HG03280 (cell line): ENCODE results near the gene MTRF1L.
A peak's percentile ranks its signal among the peaks of the same experiment; 100 is the strongest.

Experiments
- ATAC-seq: cut with Tn5 transposase; IDR thresholded peaks from one replicate; pipeline ENCODE4 v1.9.1; 2021; ENCODE audit warnings: mild to moderate bottlenecking, moderate library complexity; ENCODE audit not compliant: unreplicated experiment

The MTRF1L gene

GRCh38 chr6:153002613-153003365 lies at the start of gene MTRF1L:
Gene MTRF1L, minus strand, starts transcription at chr6:153002709. Its CDS starts 24 bp downstream, at chr6:153002685.
- peak; percentile 97 for ATAC-seq

GRCh38 chr6:153051801-153052200 lies 49.3 kb upstream of the MTRF1L start:
- ATAC-seq = no peak

GRCh38 chr6:153048631-153049030 lies 46.1 kb upstream of the MTRF1L start:
- no peak for ATAC-seq

- ATAC-seq = no peak
Observed at GRCh38 chr6:153047386-153047785, 44.9 kb upstream of the MTRF1L start.

GRCh38 chr6:153045271-153045670 lies 42.8 kb upstream of the MTRF1L start:
- no peak for ATAC-seq

GRCh38 chr6:153044295-153044694 lies 41.8 kb upstream of the MTRF1L start:
- ATAC-seq = no peak

- ATAC-seq = no peak
Observed at GRCh38 chr6:153043719-153044118, 41.2 kb upstream of the MTRF1L start.

GRCh38 chr6:153038378-153039057 lies 36.0 kb upstream of the MTRF1L start:
- no peak for ATAC-seq

GRCh38 chr6:153034139-153034538 lies 31.6 kb upstream of the MTRF1L start:
- ATAC-seq = no peak

GRCh38 chr6:153032255-153032882 lies 29.9 kb upstream of the MTRF1L start:
- ATAC-seq = no peak

GRCh38 chr6:153031335-153031955 lies 28.9 kb upstream of the MTRF1L start:
- no peak for ATAC-seq

GRCh38 chr6:153028963-153029362 lies 26.5 kb upstream of the MTRF1L start:
- no peak for ATAC-seq

GRCh38 chr6:153028286-153028685 lies 25.8 kb upstream of the MTRF1L start:
- ATAC-seq = no peak

- ATAC-seq = no peak
Observed at GRCh38 chr6:153027480-153027879, 25.0 kb upstream of the MTRF1L start.

- ATAC-seq = no peak
Observed at GRCh38 chr6:153024709-153025017, 22.2 kb upstream of the MTRF1L start.

GRCh38 chr6:153023977-153024708 lies 21.6 kb upstream of the MTRF1L start:
- ATAC-seq = peak; percentile 99

GRCh38 chr6:153018355-153018754 lies 15.8 kb upstream of the MTRF1L start:
- no peak for ATAC-seq

GRCh38 chr6:153016846-153017245 lies 14.3 kb upstream of the MTRF1L start:
- ATAC-seq = no peak

- ATAC-seq = no peak
Observed at GRCh38 chr6:153015094-153015640, 12.7 kb upstream of the MTRF1L start.

GRCh38 chr6:153013438-153013837 lies 10.9 kb upstream of the MTRF1L start:
- ATAC-seq = no peak

GRCh38 chr6:153012856-153013255 lies 10.3 kb upstream of the MTRF1L start:
- ATAC-seq = no peak
